ENCODE measurements around the gene TRIM17. TPM values are rescaled to one million over a fixed set of nuclear protein-coding genes. Genes with fewer than 3 reads are reported as not detected.

TRIM17 gene
- total and polyA plus RNA-seq, 2 donors from 2014 or later = 1.3 to 6.5 TPM

DNA sequence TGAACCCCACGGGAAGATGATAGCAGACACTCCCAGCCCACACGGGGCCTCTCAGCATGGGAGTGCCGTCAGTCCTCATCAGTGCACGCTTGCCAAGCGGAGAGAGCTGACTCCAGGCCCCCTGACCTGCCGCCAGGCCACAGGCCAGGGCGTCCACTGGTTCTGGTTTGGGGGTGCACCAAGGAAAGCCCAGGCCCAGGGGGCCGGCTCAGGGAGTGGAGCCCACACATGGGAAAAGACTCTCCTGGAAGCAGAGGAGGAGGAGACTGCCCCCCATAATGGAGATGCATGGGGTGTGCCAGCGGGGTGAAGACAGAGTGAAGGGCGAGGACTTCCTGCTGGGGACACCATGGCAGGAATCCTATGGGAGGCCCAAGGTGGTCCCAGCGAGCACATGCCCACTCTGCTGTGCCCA, 16.4 kb downstream of the TRIM17 start:
- Histone ChIP-seq H3K27me3 (ENCODE audit: control insufficient read depth, insufficient read depth, low read length) (no peaks in the 10 kb centered on the region), H3K27ac (ENCODE audit: low read depth in 2 of 2, low read length in 2 of 2) (no peak overlapping the region), H3K4me1 (ENCODE audit: control insufficient read depth in 2 of 3, insufficient read depth in 2 of 3, low read depth in 1 of 3, low read length in 3 of 3) (peaks cover 2 to 17% (median 5%) of the 10 kb centered on the region in 3 donors), H3K9ac (ENCODE audit: low read length in 3 of 3) (no peak overlapping the region), H3K36me3 (ENCODE audit: control insufficient read depth in 2 of 3, insufficient read depth in 3 of 3, low read length in 3 of 3) (peaks cover 0 to 20% (median 7%) of the 10 kb centered on the region in 3 donors), H3K4me3 (ENCODE audit: low read length in 3 of 3) (no peak overlapping the region), H3K9me3 (ENCODE audit: control insufficient read depth in 2 of 3, insufficient read depth in 1 of 3, low read length in 3 of 3) (no peaks in the 10 kb centered on the region)
- TF ChIP-seq CTCF (IDR thresholded peaks at IDR 0.05; ENCODE audit: borderline replicate concordance, extremely low read depth, insufficient read depth) = no peak
- intact Hi-C loops (cut with DNase I) = no loop called here
- DNase-seq (peak in 1 of 5 donors; percentile 50), FAIRE-seq (no peak)

GRCh38 chr1:228399531-228400236, 17.0 kb downstream of the TRIM17 start:
- FAIRE-seq = no peak
- H3K4me3 ChIP-seq (ENCODE audit: low read length in 3 of 3) = no peak overlapping the region
- intact Hi-C loops (cut with DNase I) = no loop called here

DNA sequence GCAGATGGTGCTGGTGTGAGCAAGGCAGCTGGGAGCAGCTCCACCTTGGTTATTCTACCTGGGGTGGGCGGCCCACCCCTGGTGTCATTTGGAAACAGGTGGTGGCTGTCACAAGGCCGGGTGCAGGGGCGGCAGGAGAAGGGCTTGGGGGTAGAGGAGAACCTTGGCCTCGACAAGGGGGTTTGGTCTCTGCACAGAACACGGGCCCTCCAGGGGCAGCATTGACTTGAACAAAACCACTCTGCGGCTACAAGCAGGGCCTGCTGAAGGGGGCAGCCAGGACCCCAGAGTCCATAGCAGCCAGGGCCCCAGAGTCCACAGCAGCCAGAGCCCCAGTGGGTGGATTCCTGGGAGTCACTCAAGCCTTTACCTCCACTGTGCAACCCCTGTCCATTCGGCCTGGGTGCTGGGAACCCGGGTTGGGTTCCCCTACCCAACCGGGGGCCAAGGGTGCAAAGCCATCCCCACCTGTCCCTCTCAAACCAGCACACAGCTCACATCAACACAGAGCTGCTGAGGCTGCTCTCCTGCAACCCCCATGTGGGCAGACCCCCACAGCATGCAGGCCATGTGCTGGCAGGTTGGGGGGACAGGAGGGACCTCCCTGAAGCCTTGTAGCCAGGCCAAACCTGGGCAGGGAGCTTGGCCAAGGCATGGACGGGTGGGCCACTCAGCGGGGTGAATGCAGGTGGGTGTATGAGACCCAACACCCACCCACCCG, 17.8 kb downstream of the TRIM17 start:
- intact Hi-C loops (cut with DNase I) = no loop called here
- DNase-seq (peak in 1 of 5 donors; percentile 56), FAIRE-seq (no peak)
- H3K9ac ChIP-seq (ENCODE audit: low read length in 3 of 3) = no peak overlapping the region
- no peaks in the 10 kb centered on the region for H3K27me3 ChIP-seq (ENCODE audit: control insufficient read depth, insufficient read depth, low read length)
- H3K36me3 ChIP-seq (ENCODE audit: control insufficient read depth in 2 of 3, insufficient read depth in 3 of 3, low read length in 3 of 3) = peaks cover 0 to 20% (median 7%) of the 10 kb centered on the region in 3 donors
- no peaks in the 10 kb centered on the region for H3K9me3 ChIP-seq (ENCODE audit: control insufficient read depth in 2 of 3, insufficient read depth in 1 of 3, low read length in 3 of 3)
- H3K4me1 ChIP-seq (ENCODE audit: control insufficient read depth in 2 of 3, insufficient read depth in 2 of 3, low read depth in 1 of 3, low read length in 3 of 3) = peaks cover 0 to 6% (median 0%) of the 10 kb centered on the region in 3 donors
- H3K4me3 ChIP-seq (ENCODE audit: low read length in 3 of 3) = no peak overlapping the region
- no peak overlapping the region for H3K27ac ChIP-seq (ENCODE audit: low read depth in 2 of 2, low read length in 2 of 2)
- TF ChIP-seq CTCF (IDR thresholded peaks at IDR 0.05; ENCODE audit: borderline replicate concordance, extremely low read depth, insufficient read depth) = no peak

More at GRCh38 chr1:228399531-228400236, 17.0 kb downstream of the TRIM17 start:
- DNase-seq = peak in 1 of 5 donors; percentile 46
- Histone ChIP-seq H3K27ac (ENCODE audit: low read depth in 2 of 2, low read length in 2 of 2) (no peak overlapping the region), H3K27me3 (ENCODE audit: control insufficient read depth, insufficient read depth, low read length) (no peaks in the 10 kb centered on the region), H3K9me3 (ENCODE audit: control insufficient read depth in 2 of 3, insufficient read depth in 1 of 3, low read length in 3 of 3) (no peaks in the 10 kb centered on the region), H3K36me3 (ENCODE audit: control insufficient read depth in 2 of 3, insufficient read depth in 3 of 3, low read length in 3 of 3) (peaks cover 0 to 20% (median 7%) of the 10 kb centered on the region in 3 donors), H3K4me1 (ENCODE audit: control insufficient read depth in 2 of 3, insufficient read depth in 2 of 3, low read depth in 1 of 3, low read length in 3 of 3) (peaks cover 0 to 13% (median 0%) of the 10 kb centered on the region in 3 donors), H3K9ac (ENCODE audit: low read length in 3 of 3) (no peak overlapping the region)
- no peak for TF ChIP-seq CTCF (IDR thresholded peaks at IDR 0.05; ENCODE audit: borderline replicate concordance, extremely low read depth, insufficient read depth)
